Immature natural killer cell (primary cell): ENCODE measurements around the gene SETDB1. TPM values are rescaled to one million over a fixed set of nuclear protein-coding genes. Genes with fewer than 3 reads are reported as not detected.
"Not testable (repeated sequence)": the region's sequence is repeated elsewhere in the genome, so short reads cannot be mapped to it uniquely, and the experiment has no call there.

Source experiments
- DNase-seq, 3 donors: peaks; one replicate each; pipeline ENCODE4 v3.0.0; 2022; ENCODE audit warnings: mixed read lengths in 1 of 3
- H3K27ac Mint-ChIP-seq, 6 donors: one replicate each; pipeline ENCODE4 v1.8.0; 2020; ENCODE audit warnings: mixed read lengths in 6 of 6, mild to moderate bottlenecking in 5 of 6, inconsistent platforms in 4 of 6, moderate library complexity in 3 of 6
- H3K27me3 Mint-ChIP-seq, 3 donors: one replicate each; pipeline ENCODE4 v1.8.0; 2020 to 2021; ENCODE audit warnings: low read depth in 3 of 3, mild to moderate bottlenecking in 3 of 3, mixed read lengths in 3 of 3, moderate library complexity in 3 of 3, inconsistent platforms in 1 of 3
- H3K36me3 Mint-ChIP-seq, 3 donors: one replicate each; pipeline ENCODE4 v1.8.0; 2020; ENCODE audit warnings: mixed read lengths in 3 of 3, inconsistent platforms in 2 of 3, mild to moderate bottlenecking in 2 of 3
- H3K4me1 Mint-ChIP-seq, 2 donors: one replicate each; pipeline ENCODE4 v1.8.0; 2020; ENCODE audit warnings: inconsistent platforms in 2 of 2, mild to moderate bottlenecking in 2 of 2, mixed read lengths in 2 of 2, moderate library complexity in 1 of 2
- H3K4me3 Mint-ChIP-seq, 5 donors: one replicate each; pipeline ENCODE4 v1.8.0; 2020; ENCODE audit warnings: mild to moderate bottlenecking in 5 of 5, mixed read lengths in 5 of 5, inconsistent platforms in 3 of 5, moderate library complexity in 3 of 5
- H3K9me3 Mint-ChIP-seq, 6 donors: one replicate each; pipeline ENCODE4 v1.8.0; 2020; ENCODE audit warnings: mild to moderate bottlenecking in 6 of 6, mixed read lengths in 6 of 6, inconsistent platforms in 4 of 6, moderate library complexity in 3 of 6
- polyA plus RNA-seq, 3 donors: library from polyadenylated mRNA; unstranded; fragments of 300-500 nt; fragmentation: Illumina TruSeq; gene quantifications; one replicate each; pipeline ENCODE4 v1.2.3, GENCODE V29; 2021

Gene SETDB1
- polyA plus RNA-seq = 10 to 100 TPM; 11.7 to 20.9 (median 15.3) TPM

DNA sequence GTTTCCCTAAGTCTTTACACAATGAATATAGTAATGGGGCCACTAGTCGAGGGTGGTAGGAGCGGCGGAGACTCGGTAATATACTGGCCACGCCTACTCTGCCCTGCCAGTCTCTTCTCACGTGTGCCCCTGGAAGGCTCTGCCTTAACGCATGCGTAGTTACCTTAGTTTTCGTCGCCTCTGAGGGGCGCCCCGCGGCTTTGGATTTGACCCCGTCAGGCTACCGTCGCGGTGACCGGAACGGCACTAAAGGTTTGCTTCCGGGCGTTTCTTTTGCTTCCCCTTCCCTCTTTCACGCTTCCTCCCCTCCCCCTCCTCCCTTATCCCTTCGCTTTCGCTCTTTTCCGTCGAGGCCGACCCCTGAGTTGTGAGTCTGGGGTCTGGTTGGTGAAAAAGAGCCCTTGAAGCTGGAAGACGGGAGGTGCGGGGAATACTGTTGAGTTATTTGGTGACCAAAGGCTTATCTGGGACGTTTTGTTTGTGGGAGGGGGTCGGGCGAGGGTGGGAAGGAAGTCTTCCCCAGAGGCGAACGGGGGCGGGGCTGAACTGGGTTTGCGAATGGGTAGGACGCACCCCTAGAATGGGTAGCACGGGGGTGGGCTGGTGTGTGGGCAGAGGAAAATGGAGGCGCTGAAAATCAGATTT is at the start of gene SETDB1:
Gene SETDB1, plus strand, starts transcription at position 267 of the 645 bp plus-strand sequence. CDS start 1,352 bp downstream, outside the sequence.
- peaks cover 0 to 1% (median 0%) of the 10 kb centered on the region in 6 donors for H3K9me3 Mint-ChIP-seq
- H3K27me3 Mint-ChIP-seq = peaks cover 8 to 10% (median 9%) of the 10 kb centered on the region in 3 donors
- peak; percentile 95 to 96 (median 96) for DNase-seq
- H3K27ac Mint-ChIP-seq = peak within 1 kb of the TSS; percentile 92 to 99 (median 98)
- H3K36me3 Mint-ChIP-seq = peaks cover 20 to 26% (median 23%) of the 10 kb centered on the region in 3 donors
- peak within 1 kb of the TSS; percentile 95 to 99 (median 97) for H3K4me3 Mint-ChIP-seq
- peaks cover 29 to 37% of the 10 kb centered on the region in 2 donors for H3K4me1 Mint-ChIP-seq

DNA sequence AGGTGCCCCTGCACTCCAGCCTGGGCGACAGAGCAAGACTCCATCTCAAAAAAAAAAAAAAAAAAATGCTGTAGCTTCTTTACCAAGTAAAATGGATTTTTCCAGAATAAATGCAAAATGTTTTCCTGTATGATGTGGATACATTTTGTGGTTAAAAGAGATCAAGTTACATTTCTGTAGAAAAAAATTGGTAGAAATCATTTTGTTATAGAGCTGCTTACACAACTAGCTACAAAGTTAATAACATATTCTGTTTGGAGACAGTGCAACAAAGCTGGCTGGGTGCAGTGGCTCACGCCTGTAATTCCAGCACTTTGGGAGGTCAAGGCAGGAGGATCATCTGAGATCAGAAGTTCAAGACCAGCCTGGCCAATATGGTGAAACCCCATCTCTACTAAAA is 47.2 kb upstream of the SETDB1 start:
- peaks cover 26 to 30% of the 10 kb centered on the region in 2 donors for H3K4me1 Mint-ChIP-seq
- not testable (repeated sequence) for H3K4me3 Mint-ChIP-seq, H3K9me3 Mint-ChIP-seq, DNase-seq, H3K27ac Mint-ChIP-seq, H3K27me3 Mint-ChIP-seq, H3K36me3 Mint-ChIP-seq

DNA sequence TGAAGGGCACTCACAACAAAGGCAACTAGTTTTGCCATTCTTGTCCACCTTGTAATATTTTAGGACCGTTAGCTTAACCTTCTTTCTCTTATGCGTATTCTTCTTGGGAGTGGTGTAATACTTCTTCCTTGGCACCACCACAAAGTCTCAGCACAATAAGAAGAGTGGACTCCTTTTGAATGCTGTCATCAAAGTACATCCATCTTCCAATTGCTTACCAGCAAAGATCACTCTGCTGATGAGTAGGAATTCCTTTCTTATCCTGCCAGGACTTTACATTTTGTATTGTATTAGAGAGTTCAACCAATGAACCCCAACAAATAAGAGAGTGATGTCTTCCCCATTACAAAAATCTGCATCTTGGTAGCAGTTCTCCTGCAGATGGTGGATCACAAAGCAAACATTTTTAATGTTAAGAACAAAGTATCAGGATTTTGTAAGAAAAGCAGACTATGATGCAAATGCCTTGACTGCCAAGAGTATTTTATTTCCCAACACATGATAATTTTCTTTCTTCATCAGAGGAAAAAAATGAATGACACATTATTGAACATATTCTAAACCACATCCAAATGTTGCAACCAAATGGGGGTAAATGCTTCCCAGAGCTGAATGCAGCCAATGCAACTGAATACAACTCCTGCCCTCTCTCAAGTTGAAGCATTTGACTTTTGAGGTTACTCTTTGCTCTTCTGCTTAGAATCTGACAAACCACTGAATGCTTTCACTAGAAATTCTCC is 44.7 kb upstream of the SETDB1 start:
- Mint-ChIP-seq H3K27me3 (peaks cover 0 to 5% (median 4%) of the 10 kb centered on the region in 3 donors), H3K4me3 (no peak overlapping the region), H3K27ac (peak overlapping the region in 1 of 6 donors; percentile 71), H3K36me3 (no peaks in the 10 kb centered on the region), H3K4me1 (peaks cover 7 to 9% of the 10 kb centered on the region in 2 donors), H3K9me3 (no peaks in the 10 kb centered on the region)
- DNase-seq = no peak

DNA sequence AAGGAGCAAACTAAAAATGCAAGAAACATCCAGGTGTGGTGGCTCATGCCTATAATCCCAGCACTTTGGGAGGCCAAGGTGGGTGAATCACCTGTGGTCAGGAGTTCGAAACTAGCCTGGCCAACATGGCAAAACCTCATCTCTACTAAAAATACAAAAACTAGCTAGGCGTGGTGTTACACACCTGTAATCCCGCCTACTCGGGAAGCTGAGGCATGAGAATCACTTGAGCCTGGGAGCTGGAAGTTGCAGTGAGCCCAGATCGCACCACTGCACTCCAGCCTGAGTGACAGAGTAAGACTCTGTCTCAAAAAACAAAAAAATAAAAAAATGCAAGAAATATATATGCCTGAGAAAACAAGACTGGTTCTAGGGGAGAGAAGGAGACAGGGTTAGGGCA is 43.0 kb upstream of the SETDB1 start:
- not testable (repeated sequence) for DNase-seq, H3K36me3 Mint-ChIP-seq, H3K4me1 Mint-ChIP-seq, H3K27me3 Mint-ChIP-seq, H3K27ac Mint-ChIP-seq, H3K9me3 Mint-ChIP-seq, H3K4me3 Mint-ChIP-seq

DNA sequence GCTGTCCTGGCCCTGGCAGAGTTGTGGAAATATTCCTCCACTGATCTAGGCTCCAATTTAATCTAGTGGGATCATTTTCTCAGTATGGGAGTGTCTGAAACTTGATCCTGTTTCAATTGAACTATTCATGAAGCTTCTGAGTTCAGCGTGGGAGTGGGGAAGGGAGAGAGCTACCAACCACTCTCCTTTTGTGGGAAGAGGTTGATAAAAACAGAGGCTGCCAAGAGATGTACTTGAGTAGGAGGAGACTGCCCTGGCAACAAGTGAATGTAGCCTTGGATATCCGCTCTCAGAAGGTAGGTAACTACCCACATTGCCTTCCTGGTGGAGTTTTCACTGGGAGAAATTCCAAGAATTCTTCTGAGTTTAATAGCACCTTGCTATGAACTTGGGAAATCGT is 39.1 kb upstream of the SETDB1 start, which contains the start of gene CTXND2:
Gene CTXND2, plus strand, starts transcription at position 119 of the 400 bp plus-strand sequence. CDS start 25,179 bp downstream, outside the sequence.
- no peaks in the 10 kb centered on the region for H3K36me3 Mint-ChIP-seq
- H3K27ac Mint-ChIP-seq = no peak within 1 kb of the TSS
- H3K9me3 Mint-ChIP-seq = no peaks in the 10 kb centered on the region
- H3K27me3 Mint-ChIP-seq = peaks cover 2 to 3% (median 2%) of the 10 kb centered on the region in 3 donors
- no peak for DNase-seq
- peaks cover 23 to 26% of the 10 kb centered on the region in 2 donors for H3K4me1 Mint-ChIP-seq
- H3K4me3 Mint-ChIP-seq = no peak within 1 kb of the TSS

DNA sequence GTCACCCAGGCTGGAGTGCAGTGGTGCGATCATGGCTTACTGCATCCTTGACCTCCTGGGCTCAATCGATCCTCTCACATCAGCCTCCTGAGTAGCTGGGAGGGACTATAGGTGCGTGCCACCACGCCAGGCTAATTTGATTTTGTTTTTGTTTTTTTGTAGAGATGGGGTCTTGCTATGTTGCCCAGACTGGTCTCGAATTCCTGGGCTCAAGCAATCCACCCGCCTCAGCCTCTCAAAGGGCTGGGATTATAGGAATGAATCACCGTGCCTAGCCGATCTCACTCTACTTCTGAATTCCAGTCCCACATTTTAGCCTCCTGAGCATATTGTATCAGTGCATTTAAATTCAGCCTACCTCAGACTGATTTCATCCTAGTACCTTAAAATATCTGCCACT is 37.4 kb upstream of the SETDB1 start:
- peaks cover 23 to 26% of the 10 kb centered on the region in 2 donors for H3K4me1 Mint-ChIP-seq
- no peak overlapping the region for H3K27ac Mint-ChIP-seq
- no peak overlapping the region for H3K4me3 Mint-ChIP-seq
- H3K36me3 Mint-ChIP-seq = no peaks in the 10 kb centered on the region
- H3K9me3 Mint-ChIP-seq = no peaks in the 10 kb centered on the region
- peaks cover under 1 to 3% (median 2%) of the 10 kb centered on the region in 3 donors for H3K27me3 Mint-ChIP-seq
- no peak for DNase-seq

DNA sequence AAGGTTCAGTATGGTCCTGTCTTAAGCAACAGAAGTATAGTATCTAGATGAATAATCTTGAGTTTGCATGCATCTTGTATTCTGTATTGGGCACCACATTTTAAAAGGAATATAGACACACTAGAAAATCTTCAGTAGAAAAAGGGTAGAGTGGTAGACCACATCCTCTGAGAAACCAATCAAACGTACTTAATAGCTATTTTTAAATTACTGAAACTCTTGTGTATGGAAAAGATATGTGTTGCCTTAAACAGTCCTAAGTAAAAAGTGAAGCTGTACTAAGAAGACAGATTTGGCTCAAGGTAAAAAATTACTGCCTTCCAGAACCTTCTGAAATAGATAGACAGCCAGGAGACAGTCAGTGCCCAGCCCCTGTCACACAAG is 36.1 kb upstream of the SETDB1 start:
- Mint-ChIP-seq H3K36me3 (no peaks in the 10 kb centered on the region), H3K4me1 (peaks cover 23 to 26% of the 10 kb centered on the region in 2 donors), H3K27ac (peak overlapping the region in 1 of 6 donors; percentile 2), H3K4me3 (peak overlapping the region; percentile 7 to 78 (median 56)), H3K27me3 (peaks cover 0 to 3% (median 2%) of the 10 kb centered on the region in 3 donors), H3K9me3 (no peaks in the 10 kb centered on the region)
- peak in 1 of 3 donors; percentile 13 for DNase-seq

DNA sequence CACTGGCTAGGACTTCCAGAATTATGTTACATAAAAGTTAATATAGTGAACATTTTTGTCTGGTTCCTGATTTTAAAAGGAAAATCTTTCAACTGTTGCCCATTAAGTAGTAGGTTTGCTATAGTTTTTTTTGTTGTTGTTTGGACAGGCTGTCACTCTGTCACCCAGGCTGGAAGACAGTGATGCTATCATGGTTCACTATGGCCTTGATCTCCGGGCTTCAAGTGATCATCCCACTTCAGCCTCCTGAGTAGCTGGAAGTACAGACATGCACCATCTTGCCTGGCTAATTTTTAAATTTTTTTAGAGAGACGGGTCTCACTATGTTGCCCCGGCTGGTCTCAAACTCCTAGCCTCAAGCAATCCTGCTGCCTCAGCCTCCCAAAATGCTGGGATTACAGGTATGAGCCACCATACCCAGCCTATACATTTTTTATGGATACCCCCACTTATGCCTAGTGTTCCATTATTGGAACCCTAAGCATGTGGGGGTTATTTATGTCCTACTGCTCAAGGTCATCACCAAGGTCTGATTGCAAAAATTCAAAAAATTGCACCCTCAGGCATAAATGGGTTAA is 32.7 kb upstream of the SETDB1 start:
- H3K36me3 Mint-ChIP-seq = no peaks in the 10 kb centered on the region
- DNase-seq = no peak
- no peak overlapping the region for H3K4me3 Mint-ChIP-seq
- H3K27me3 Mint-ChIP-seq = peaks cover 4 to 5% (median 4%) of the 10 kb centered on the region in 3 donors
- peaks cover 23 to 26% of the 10 kb centered on the region in 2 donors for H3K4me1 Mint-ChIP-seq
- no peaks in the 10 kb centered on the region for H3K9me3 Mint-ChIP-seq
- H3K27ac Mint-ChIP-seq = no peak overlapping the region

DNA sequence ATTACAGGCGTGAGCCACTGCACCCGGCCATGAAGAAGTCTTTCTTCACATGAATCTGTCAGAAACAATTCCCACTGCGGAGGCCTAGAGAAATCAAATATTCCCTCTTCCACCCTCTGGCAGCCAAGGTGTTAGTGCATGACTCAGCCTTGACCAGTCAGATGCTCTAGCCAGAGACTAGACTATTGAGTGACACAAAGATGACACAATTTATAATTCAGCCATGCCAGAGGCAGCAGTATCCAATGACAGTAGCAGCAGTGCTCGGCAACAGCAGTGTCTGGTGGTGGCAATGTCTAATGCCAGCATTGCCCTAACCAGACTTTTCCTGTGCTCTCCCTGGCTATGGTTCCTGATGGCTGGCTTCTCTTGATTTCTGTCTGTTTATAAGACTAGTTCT is 30.5 kb upstream of the SETDB1 start:
- H3K27ac Mint-ChIP-seq = no peak overlapping the region
- DNase-seq = no peak
- H3K9me3 Mint-ChIP-seq = no peaks in the 10 kb centered on the region
- peaks cover 10% of the 10 kb centered on the region in 2 donors for H3K4me1 Mint-ChIP-seq
- H3K4me3 Mint-ChIP-seq = no peak overlapping the region
- H3K36me3 Mint-ChIP-seq = no peaks in the 10 kb centered on the region
- H3K27me3 Mint-ChIP-seq = peaks cover 3 to 4% (median 4%) of the 10 kb centered on the region in 3 donors

DNA sequence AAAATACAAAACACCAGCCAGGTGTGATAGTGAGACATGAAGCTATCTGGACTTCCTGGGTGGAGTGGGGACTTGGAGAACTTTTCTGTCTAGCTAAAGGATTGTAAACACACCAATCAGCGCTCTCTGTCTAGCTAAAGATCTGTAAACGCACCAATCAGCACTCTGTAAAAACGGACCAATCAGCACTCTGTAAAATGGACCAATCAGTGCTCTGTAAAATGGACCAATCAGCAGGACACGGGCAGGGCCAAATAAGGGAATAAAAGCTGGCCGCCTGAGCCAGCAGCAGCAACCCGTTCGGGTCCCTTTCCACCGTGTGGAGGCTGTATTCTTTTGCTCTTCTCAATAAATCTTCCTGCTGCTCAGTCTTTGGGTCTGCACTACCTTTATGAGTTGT is 26.4 kb upstream of the SETDB1 start:
- not testable (repeated sequence) for DNase-seq, H3K9me3 Mint-ChIP-seq, H3K4me1 Mint-ChIP-seq, H3K27ac Mint-ChIP-seq, H3K36me3 Mint-ChIP-seq, H3K4me3 Mint-ChIP-seq, H3K27me3 Mint-ChIP-seq

DNA sequence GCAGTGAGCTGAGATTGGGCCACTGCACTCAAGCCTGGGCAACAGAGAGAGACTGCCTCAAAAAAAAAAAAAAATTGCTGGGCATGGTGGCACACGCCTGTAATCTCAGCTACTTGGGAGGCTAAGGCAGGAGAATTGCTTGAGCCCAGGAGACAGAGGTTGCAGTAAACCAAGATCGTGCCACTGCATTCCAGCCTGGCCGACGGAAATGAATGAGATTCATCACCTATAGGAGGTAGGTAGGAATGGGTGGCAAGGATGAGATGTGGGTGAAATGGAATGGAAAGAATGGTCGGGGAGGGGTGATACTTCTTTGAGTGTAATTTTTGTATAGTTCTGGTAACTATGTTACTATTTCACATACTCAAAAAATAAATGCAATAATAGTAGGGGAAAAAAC is 23.8 kb upstream of the SETDB1 start:
- Mint-ChIP-seq H3K27ac (no peak overlapping the region), H3K4me3 (no peak overlapping the region), H3K36me3 (no peaks in the 10 kb centered on the region)

DNA sequence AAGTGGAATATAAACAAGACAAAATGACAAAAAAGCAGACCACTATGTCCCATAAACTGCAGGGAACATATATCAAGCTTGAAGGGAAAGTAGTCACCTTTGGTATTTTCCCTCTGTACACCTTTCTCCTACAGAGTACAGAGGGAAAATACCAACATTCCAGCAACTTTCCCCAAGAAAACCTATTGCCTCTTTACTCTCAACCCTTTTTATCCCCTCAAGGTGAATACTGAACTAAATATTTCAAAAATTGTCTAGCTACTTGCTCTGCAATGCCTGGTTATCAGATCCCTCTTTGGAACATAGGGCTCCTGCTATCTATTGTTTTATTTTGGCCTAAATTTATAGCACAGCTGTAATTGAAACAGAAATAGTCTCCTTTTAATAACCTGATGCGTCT is 23.4 kb upstream of the SETDB1 start:
- Mint-ChIP-seq H3K4me1 (no peaks in the 10 kb centered on the region), H3K36me3 (no peaks in the 10 kb centered on the region), H3K9me3 (no peaks in the 10 kb centered on the region), H3K27ac (no peak overlapping the region), H3K4me3 (no peak overlapping the region), H3K27me3 (no peaks in the 10 kb centered on the region)
- no peak for DNase-seq

More for the DNA sequence above, 23.8 kb upstream of the SETDB1 start:
- Mint-ChIP-seq H3K4me1 (no peaks in the 10 kb centered on the region), H3K9me3 (no peaks in the 10 kb centered on the region), H3K27me3 (no peaks in the 10 kb centered on the region)
- DNase-seq = no peak

DNA sequence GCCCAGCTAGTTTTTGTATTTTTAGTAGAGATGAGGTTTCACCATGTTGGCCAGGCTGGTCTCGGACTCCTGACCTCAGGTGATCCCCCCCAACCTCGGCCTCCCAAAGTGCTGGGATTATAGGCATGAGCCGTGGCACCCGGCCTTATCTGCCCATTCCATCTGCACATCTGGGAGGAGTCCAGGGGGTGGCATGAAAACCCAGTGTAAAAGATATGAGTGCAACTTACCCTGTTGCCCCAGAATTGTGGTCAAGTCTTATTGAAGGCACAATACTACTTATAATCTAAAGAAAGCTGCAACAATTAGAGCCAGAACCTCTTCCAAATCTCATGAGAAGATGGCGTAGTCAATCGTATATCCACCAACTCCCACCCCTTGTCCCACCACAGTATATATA is 20.9 kb upstream of the SETDB1 start:
- H3K9me3 Mint-ChIP-seq = no peaks in the 10 kb centered on the region
- H3K4me1 Mint-ChIP-seq = no peaks in the 10 kb centered on the region
- H3K4me3 Mint-ChIP-seq = no peak overlapping the region
- no peak overlapping the region for H3K27ac Mint-ChIP-seq
- peaks cover 0 to 2% (median 1%) of the 10 kb centered on the region in 3 donors for H3K27me3 Mint-ChIP-seq
- H3K36me3 Mint-ChIP-seq = no peaks in the 10 kb centered on the region
- DNase-seq = no peak

DNA sequence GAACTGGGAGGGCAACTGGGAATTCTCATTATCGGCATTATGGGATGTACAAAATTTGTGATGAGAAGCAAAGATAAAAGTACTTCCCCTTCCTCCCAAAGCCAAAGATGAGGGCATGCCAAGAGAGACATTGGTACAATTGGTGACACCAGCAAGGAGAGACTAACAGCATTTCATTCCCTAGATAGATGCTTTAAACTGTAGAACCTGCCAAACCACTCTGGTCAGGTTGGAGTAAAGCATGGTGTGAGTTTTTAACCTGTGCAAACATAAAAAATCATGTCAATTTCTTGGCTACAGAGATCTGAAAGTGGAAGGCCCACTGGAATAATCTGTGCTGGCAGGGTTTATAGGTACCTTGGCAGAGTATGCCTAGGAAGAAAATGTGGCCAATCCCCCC is 19.8 kb upstream of the SETDB1 start:
- H3K36me3 Mint-ChIP-seq = no peaks in the 10 kb centered on the region
- no peak overlapping the region for H3K27ac Mint-ChIP-seq
- no peak for DNase-seq
- H3K4me3 Mint-ChIP-seq = no peak overlapping the region
- H3K27me3 Mint-ChIP-seq = peaks cover 0 to 2% (median 1%) of the 10 kb centered on the region in 3 donors
- H3K4me1 Mint-ChIP-seq = no peaks in the 10 kb centered on the region
- H3K9me3 Mint-ChIP-seq = no peaks in the 10 kb centered on the region
